ENCODE results near the gene ABCA2.

GRCh38 chr9:137073992-137074399 is 46.0 kb upstream of the ABCA2 start:
- no peak for TF ChIP-seq POLR2A (IDR thresholded peaks at IDR 0.05; ENCODE audit: low read length)
- TF ChIP-seq GATA1 (IDR thresholded peaks at IDR 0.05; ENCODE audit: low read depth, low read length), result no peak

All from erythroblast (primary cell).